Midbrain (tissue), 1 donor: ENCODE measurements around the gene ANK3.

ENCODE experiments used
- DNase-seq: peaks from one replicate; lab custom pipeline; 2025; lab: John Stamatoyannopoulos, UW

ANK3 gene

DNA sequence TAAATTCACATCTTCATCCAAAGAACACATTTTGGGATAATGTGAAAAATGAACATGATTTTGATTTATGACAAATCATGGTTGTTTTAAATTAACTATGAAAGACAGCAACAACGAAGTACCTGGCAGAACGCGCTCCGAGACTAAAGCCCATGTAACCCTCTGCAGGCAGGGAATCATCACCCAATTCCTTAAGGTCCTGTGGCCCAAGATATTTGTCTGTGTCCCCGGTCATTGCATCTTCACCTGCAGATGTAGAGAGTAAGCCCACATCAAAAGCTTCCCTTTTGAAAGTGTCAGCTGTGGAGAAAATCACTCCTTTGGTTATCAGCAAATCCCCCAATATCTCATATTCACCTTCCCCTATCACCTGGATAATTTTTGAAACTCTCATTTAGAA is 250.8 kb downstream of the ANK3 start:
- DNase-seq = no peak

DNA sequence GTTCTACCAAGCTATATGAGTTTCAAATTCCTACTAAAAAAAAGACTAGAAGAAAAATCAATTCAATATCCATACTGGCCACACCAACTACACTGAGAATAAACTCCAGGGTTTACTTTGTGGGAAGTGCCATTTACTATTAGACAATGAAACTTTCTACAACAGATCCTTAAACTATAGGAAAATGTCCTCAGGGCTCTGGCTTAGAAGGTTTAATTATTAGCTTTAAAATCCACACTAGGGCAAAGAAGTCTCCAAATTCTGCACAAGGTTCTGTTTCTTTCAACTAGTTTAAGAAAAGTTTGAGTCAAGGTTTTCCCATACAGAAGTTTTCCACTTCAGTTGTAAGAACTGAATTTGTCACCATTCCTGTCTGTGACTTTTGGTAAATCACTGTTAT is 251.6 kb downstream of the ANK3 start:
- no peak for DNase-seq

DNA sequence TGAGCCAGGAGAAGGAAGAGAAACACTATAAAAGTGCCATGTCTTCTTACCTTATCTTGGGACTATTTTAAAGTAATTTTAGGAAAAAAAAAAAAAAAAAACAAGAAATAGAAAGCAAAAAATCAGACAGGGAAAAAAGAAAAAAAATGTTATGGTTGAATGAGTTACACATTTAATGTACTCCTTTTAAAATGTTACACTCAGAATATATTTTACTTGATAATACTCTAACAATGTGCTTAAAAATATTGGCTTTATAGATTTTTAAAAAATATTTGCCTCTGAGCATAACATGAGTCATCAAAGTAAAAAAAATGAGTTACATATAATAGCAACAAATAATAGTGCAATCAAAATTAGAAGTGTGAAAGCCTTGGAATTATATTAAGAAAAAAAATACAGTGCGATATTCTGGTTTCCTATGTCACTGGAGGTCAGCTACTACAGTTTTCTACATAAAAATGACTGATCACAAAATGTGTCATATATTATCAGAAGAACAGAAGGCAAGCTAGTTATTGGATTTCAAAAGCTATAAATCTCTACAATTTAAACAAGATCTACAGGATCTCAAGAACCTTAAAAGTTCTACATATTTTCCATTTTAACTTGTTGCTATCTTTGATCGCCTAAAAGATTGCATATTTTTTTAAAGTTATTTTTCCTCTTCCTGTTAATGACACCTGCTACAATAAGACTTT is 252.2 kb downstream of the ANK3 start:
- no peak for DNase-seq

DNA sequence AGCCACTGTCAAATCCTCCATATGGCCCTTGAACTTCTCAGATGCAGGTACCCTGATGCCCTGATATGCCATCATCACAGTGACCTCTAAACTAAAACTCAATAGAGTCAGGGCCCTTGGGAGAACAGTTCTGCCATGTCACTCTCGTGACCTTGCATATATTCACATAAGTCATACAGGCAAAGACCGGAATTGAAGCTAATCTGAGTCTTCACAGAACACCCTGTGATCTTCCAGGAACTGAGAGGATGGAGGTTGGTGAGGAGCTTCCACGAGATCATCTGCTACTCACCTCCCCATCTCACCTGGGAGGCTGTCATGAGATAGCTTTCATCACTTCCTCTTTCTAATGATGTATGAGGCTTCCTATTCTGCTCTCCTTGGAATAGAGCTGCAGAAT is 254.7 kb downstream of the ANK3 start:
- DNase-seq = no peak

DNA sequence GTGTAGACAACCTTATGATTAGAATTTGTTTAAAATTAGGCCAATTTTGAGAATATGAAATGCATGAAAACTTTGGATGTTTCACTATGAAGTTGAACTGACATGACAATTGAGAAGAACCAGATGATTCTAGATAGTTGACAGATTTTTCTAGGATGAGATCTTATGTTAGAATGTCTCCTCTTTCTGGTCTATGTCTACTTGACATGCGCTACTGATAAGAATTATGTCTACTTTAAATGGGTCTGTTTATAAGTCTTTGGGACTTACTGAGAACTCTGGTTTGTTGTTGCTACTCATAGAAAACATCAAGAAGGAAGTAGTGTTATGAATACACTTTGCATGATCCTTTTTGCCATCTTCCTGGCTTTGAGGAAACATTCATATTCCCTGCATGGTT is 255.1 kb downstream of the ANK3 start:
- DNase-seq = no peak

DNA sequence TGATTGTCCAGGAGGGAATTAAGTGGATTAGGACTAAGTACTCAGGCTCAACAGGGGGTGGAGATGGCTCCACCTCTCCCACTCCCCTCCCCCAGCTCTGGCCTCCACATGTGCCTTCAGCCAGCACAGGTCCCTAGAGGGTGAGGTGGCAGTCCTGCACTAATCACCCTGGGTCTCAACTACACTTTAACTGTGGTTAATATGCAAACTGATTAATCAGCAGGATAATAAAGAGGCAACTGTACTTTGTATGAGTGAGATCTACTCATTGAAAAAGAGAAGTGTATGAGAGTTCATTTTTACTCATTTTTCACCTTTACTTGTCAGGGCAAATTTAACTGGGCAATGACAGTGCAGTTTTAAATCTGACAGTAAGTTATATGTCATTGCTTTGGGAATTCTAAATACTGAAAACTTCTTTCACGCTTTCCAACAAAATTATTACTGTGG is 259.5 kb downstream of the ANK3 start:
- no peak for DNase-seq

DNA sequence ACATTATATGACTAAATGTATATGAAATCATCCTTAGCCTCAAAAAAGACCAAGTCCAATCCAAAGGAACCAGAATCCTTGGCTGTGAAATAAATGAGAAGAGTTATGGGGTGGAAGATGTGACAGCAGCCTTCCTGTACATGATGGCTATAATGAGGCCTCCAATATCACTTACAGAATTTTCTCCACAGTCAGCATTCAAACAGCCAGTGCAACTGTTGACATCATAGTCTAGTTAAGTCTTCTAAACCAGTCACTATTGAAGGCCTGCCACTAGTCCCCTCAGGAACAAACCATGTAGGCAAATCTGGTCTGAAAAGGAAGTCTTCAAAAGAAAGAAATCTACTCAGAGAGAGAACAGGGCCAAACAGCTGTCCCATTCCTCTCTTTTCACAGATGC is 263.8 kb downstream of the ANK3 start:
- no peak for DNase-seq

DNA sequence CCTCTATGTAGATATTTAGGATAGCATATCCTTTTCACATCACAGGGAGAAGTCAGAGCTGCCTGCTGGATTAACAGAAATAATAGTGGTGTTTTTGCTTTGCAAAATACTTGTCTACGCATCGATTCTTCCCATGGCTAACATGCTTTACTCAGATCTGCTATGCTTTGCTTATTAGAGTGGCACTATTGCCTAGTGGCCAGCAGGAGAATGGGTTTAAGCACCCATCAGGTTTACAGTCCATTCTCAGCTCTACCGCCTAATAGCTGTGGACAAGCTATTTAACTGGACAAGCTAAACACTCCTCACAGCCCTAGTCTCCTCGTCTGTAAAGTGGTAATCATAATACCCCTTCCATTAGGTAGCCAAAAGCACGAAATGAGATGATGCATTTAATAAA is 265.1 kb downstream of the ANK3 start:
- no peak for DNase-seq

DNA sequence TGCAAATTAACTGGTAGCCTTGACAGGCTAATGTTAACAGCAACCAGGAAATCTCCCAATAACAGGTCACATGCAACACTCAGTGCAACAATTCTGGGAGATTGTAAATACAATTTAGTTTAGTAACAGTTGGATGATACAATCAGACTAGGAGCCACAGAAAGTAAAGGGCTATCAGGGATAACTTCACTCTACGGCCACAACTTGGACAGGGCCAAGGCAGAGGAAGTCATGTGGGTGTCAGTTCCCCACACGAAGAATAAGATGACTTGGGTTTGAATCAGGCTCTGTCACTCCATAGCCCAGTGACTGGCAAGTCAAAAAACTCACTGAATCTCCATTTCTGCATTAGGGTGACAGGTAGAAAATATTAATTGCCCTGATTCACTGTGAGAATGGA is 266.0 kb downstream of the ANK3 start:
- DNase-seq = no peak

DNA sequence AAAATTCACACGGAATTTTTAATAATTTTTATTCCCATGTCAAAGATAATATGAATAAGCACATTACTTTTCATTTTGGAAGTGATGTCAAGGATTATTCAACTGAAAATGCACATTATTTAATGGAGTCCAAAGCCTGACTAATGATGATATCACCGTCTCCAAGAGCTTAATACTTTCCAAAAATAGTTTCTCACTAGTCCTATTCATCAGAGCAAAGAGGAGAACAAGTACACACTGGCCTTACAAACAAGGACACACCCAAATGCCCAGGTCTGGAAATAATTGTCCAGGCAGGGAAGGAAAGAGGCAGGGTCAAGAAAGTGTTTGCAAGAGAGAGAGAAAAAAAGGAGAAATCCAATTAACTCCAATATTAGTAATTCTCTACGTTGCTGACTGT is 266.5 kb downstream of the ANK3 start:
- DNase-seq = no peak

DNA sequence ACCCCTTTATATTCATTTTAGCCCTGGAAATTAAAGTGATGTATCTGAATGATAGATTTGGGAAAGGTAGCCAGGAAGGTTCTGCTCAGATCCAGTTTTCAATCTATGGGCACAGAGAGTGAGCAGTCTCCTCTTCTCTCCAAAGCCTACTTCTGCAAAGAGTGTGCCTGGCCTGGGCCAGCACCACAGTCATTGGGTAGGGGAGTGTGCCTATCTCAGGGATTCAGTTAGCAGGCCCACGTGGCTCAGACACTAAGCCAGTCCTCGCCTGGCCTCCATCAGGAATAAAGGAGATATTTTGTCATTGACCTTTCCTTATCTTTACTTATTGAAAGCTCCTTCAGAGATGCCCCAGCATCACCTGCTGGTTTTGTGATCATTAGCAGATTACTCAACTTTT is 267.5 kb downstream of the ANK3 start:
- DNase-seq = no peak

DNA sequence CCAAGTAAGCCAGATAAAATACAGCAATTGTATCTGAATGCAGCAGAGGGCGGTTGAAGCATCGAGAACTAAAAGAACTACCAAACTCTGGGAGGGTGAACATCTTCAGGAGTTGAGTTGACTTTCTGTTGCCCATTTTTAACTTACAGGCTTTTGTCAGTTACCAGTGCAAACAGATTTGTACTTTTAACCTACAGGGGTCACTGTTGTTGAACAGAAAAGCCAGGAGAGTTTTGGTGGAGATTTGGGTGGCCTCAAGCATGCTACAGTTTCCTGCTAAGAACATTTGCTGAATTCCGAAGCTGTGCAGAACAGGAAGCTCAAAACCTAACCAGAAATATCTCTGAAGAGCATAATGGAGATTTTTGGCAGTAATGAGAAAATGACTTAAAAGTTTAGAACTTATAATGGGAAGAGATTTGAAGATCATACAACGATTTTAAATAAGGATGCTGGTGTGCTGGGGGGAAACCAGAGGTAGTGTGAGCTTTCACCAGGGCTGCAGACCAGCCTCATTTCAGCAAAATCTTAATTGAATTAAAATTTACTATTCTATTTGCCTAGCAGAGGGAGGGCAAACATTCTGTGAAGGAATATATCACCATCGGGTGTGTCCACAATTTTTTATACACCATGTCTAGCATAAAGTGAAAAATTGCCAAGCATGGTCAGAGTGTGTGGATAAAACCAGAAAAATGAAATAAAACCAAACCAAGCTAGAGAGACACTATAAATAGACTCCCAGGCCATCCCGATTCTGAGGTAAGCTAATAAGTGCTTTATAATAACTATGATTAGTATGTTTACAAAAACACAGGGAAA is 274.7 kb downstream of the ANK3 start:
- peak; percentile 51 for DNase-seq

DNA sequence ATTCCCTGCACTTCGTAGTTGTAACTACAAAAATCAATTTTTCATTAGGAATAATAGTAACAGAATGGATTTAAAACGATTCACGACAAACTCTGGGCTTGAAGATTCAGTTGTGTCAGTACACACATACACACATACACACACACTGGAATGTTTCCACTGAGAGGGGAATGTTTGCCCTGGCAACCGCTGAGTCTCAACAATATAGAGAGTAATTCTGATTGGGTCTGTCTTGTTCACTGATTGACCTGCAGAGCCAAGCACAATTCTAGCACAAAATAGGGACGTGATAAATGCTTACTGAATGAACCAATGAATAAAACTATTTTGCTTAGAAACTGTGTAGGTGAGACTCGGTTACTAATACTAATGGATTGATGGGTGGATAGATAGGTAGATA is 278.9 kb downstream of the ANK3 start:
- DNase-seq = no peak

DNA sequence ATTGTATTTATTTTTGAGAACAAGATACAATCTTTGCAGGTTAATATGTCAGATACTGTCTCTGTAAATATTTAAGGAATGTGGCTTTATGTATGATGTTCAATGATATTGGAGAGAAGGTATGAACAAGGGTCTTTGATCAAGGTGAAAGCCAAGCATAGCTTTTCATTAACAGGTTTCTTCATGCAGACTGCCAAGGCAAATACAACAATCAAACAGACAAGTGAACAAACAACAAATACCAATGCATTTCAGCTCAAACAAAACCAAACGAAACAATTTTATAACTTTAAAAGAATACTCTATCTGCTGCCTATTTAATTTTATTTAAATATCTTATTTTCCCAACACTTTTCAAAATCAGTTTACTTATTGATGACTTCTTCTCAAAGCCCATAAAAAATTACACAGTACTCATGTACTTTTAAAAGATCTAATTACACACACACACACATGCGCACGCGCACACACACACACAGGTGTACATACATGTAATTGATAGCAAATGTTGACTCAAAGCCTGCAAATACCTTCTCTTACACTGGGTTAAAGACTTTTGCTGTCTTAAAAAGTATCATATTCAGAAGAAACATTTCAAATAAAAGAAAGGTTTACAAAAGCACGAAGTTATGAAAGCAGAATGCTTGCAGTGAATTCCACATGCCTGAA is 282.2 kb downstream of the ANK3 start:
- no peak for DNase-seq

DNA sequence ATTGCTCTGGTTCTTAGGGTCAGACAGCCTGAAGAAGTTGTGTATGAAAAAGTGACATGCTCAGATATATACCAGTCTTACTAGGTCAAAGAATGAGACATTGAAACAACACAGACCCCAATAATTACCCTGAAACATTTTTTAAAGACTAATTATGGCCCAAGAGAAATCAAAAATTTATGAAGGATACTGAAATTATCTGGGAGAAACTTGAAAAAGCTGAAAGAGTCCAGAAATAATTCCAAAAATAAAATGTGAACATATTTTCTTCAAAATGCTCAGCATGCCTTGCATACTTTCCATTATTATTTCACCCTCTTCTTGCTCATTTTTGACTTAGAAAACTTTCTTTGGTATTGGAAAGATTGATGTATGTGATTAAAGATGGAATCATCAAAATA is 284.4 kb downstream of the ANK3 start:
- DNase-seq = no peak

DNA sequence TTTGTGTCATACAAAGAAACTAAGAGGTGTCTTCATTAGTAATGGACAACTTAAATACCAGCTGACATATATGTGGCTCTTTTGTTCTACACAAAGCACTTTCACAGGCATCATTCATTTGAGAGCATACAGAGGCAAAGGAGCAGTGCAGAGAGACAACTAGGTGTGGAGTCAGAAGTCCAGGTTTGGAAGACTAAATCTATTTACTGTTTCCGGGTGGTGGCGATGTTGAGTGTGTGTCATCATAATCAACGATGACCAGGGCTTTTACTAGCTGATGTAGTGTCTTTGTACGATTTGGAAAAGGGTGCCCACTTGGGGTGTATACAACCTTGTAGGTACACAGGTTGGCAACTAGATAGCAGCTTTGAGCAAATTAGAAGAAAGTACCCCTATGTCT is 287.9 kb downstream of the ANK3 start:
- DNase-seq = no peak

DNA sequence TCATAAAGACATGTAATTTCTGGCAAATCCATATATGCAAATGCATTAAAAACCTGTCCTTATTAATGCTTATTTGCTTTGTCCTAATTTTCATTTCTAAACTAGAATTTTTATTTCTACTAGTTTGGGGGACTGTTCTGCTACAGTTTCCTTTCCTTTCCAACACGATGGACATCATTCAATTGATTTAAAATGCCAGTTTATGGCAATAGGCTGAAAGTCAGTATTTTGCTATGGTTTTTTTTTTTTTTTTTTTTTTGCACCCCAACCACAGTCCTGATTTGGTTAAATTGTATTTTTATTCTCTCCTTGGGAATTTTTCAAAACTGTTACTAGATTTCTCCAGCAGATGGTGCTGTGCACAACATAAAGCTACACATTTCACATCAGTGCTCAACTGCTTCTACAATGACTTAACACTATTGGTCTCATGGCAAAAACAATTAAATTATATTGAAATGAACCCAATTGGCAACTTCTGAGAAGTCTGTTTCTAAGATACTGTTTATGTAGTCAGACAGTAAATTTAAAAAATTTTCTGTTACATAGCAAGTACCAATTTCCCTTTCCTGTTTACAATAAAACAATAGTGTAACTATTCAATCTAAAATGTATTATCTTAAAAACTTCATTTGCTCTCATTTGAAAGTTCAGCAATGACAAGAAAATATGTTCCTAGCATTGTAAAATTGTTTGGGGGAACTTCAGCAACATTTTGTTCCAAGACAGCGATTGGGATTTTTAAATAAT is 289.5 kb downstream of the ANK3 start:
- DNase-seq = peak; percentile 66

DNA sequence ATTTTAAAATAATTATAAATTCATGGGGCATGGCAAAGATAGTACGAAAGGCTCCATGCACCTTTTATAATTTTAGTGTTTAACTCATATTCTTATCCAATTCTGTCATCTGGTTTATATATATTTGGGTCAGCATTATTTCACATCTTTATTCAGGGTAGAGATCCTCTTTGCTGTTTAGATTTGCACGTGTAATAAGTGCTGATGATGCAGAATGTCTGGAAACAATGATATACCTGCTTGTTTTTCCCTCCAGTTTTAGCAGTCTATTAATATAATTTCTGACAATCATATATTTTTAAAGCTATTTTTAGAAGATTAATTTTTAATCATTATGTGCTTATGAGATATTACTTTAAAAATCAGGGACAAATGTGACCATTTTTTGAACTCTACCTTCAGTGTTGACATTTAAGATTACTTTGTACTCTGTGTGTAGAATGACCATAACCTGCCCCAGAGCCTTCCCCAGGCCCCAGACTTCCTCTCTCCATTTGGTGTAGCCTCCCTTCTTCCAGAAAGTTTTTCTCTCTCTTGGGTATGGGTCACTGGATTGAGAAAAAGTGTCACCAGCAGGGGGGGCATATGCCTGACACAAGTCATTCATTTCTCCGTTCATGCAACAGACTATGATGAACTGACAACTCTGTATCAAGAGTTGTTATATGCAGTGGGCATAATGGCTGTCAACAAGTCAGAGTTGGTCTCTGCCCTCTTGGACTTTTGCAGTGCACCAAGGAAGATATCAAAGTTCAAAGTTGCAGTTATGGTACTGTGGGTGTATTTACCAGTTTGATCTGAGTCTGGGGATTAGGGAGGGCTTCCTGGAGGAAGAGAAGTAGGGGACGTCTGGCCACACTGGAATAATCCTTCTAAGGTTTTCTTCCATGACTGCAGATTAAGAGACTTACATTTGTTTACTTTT is 290.7 kb downstream of the ANK3 start:
- no peak for DNase-seq

DNA sequence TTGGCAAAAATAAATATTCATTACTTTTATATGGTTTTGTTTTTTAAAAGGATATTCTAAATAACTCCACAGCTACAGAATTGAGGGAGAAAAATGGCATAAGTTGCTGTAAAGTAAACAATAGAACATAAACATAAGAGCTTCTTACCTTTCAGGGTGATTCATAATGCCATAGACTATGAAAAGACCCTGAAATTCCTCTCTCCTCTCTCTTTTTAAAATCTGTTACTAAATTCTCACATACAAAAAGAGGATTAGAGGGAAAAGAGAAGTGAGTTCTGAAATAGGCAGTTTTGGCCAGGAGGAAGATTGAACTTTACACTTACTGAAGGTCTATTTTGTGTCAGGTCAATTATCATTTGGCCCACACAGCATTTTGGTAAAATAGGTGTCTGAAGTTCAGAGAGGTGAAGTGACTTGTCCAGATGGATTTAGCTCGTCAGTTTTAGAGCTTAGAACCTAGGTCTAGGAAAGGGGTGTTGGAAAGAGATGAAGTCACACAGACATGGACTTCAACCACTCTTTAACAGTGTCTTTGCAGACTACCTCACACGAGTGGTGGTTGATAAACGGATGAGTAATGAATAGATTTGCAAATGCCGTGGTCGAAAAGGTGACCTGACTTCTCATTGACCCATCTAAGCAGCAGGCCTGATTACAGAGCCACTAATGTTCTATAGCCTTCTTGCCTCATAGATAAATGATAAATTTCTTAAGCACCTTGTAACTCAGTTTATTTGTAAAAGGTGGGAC is 292.7 kb downstream of the ANK3 start:
- no peak for DNase-seq

DNA sequence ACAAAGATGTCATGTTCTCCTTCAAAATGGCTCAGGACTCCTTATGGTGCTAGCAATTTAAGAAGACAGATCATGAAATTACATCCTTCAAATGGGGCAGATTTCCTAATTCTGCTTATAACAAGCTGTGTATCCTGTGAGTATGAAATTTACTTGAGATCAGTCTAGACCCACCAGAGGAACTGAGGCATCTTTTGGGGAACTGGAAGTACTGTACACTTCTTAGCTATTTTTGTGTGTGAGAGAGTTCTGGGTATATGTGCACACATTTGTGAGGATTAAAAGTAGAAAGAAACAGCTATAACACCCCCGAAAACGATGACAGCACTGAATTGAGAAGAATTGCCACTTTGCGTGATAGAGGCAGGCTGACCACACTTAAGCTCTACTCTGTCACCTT is 296.4 kb downstream of the ANK3 start:
- DNase-seq = no peak

DNA sequence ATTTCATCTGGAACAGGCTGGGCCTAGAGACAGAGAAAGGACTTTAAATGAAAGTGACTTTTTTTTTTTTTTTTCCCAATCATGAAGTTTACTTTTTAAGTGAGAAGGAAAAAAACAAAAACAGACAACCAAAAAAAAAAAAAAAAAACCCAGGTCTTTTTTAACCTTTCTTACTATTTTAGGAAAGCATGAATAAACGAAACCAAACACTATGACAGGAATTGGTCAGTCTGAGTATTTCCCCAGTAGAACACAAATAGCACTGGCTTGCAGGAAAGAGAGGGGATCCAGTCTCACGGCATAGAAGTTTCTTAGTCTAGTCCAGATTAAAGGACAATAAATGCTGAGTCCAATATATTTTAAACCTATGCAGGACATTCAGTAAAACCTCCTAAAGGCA is 302.8 kb downstream of the ANK3 start:
- no peak for DNase-seq
